ENCODE results near the gene RAB3C. TPM values are rescaled to one million over a fixed set of nuclear protein-coding genes. Genes with fewer than 3 reads are reported as not detected.
"Not testable (repeated sequence)": the region's sequence is repeated elsewhere in the genome, so short reads cannot be mapped to it uniquely, and the experiment has no call there.

The RAB3C gene
- total RNA-seq, 1 donor from 2014 or later = 0.47 TPM

GRCh38 chr5:58565033-58565432, 17.8 kb upstream of the RAB3C start:
- CTCF ChIA-PET = no interaction called here
- POLR2A ChIA-PET = interaction anchor here (0.6 kb wide), 1 partner anchor 25 kb away, joined by 3 read pairs; no protein-coding TSS in a partner anchor

DNA sequence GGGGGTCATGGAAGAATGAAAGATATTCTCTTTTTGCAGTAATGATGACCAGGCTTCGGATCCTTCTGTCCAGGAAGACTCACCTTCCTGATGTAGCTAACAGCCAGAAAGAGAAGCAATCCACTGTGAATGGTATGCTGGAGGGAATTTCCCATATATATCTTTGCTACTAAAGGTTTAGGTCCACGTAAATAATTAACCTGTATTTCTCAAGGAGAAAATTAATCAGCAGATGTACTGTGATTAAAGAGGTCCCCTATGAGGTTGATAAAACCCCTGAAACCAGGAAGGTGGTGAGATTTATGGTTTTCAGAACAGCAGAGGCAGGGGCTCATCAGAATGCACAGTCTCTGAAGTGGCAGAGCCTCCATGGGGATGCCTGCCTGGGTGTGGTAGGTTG, 11.4 kb upstream of the RAB3C start:
- TF ChIP-seq, protein P1, sequence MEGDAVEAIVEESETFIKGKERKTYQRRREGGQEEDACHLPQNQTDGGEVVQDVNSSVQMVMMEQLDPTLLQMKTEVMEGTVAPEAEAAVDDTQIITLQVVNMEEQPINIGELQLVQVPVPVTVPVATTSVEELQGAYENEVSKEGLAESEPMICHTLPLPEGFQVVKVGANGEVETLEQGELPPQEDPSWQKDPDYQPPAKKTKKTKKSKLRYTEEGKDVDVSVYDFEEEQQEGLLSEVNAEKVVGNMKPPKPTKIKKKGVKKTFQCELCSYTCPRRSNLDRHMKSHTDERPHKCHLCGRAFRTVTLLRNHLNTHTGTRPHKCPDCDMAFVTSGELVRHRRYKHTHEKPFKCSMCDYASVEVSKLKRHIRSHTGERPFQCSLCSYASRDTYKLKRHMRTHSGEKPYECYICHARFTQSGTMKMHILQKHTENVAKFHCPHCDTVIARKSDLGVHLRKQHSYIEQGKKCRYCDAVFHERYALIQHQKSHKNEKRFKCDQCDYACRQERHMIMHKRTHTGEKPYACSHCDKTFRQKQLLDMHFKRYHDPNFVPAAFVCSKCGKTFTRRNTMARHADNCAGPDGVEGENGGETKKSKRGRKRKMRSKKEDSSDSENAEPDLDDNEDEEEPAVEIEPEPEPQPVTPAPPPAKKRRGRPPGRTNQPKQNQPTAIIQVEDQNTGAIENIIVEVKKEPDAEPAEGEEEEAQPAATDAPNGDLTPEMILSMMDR (IDR thresholded peaks at IDR 0.05) = no peak
- Mint-ChIP-seq H3K36me3 (ENCODE audit: low read depth) (no peaks in the 10 kb centered on the region), H3K4me3 (no peak overlapping the region), H3K27me3 (no peaks in the 10 kb centered on the region), H3K27ac (no peak overlapping the region), H3K4me1 (peaks cover 6% of the 10 kb centered on the region), H3K9me3 (no peaks in the 10 kb centered on the region)
- ATAC-seq (ENCODE audit: low read depth) = no peak
- ChIA-PET CTCF (no interaction called here), POLR2A (no interaction called here)
- intact Hi-C loops (cut with micrococcal nuclease) = no loop called here
- DNase-seq = no peak

More at GRCh38 chr5:58565033-58565432, 17.8 kb upstream of the RAB3C start:
- DNase-seq (no peak), ATAC-seq (ENCODE audit: low read depth) (no peak)
- TF ChIP-seq, protein P1 (IDR thresholded peaks at IDR 0.05) = no peak
- Mint-ChIP-seq H3K36me3 (ENCODE audit: low read depth) (no peaks in the 10 kb centered on the region), H3K4me3 (no peak overlapping the region), H3K9me3 (no peaks in the 10 kb centered on the region), H3K4me1 (peaks cover 10% of the 10 kb centered on the region), H3K27ac (no peak overlapping the region), H3K27me3 (no peaks in the 10 kb centered on the region)
- intact Hi-C loops (cut with micrococcal nuclease) = no loop called here

DNA sequence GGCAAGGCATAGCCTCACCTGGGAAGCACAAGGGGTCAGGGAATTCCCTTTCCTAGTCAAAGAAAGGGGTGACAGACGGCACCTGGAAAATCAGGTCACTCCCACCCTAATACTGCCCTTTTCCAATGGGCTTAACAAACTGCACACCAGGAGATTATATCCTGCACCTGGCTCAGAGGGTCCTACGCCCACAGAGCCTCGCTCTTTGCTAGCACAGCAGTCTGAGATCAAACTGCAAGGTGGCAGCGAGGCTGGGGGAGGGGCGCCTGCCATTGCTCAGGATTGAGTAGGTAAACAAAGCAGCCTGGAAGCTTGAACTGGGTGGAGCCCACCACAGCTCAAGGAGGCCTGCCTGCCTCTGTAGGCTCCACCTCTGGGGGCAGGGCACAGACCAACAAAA, 9.9 kb upstream of the RAB3C start:
- H3K27ac Mint-ChIP-seq; intact Hi-C loops (cut with micrococcal nuclease); H3K27me3 Mint-ChIP-seq; DNase-seq; H3K4me1 Mint-ChIP-seq; H3K36me3 Mint-ChIP-seq (ENCODE audit: low read depth); ATAC-seq (ENCODE audit: low read depth); POLR2A ChIA-PET; H3K4me3 Mint-ChIP-seq; CTCF ChIA-PET; H3K9me3 Mint-ChIP-seq: not testable (repeated sequence)

DNA sequence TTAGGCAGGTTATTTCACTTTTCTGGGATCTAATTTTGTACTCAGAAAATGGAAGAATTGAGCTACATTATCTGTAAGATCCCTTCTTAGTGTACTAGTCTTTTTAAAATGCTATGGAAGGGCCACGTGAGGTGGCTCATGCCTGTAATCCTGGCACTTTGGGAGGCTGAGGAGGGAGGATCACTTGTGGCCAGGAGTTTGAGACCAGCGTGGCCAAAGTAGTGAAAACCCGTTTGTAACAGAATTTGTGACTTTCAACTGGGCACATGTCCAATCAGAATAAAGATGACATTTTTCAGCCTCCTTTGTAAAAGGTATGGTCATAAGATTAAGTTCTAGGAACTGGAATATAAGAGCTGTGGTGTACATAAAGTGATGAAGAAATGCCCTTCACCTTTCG, 3.1 kb upstream of the RAB3C start:
- intact Hi-C loops (cut with micrococcal nuclease) = loop anchor here (10.0 kb wide), 1 partner anchor 805 kb away; no protein-coding TSS in a partner anchor
- CTCF ChIA-PET = interaction anchor here (0.9 kb wide), 1 partner anchor 270 kb away, joined by 3 read pairs; no protein-coding TSS in a partner anchor
- POLR2A ChIA-PET = no interaction called here
- no peak overlapping the region for H3K27ac Mint-ChIP-seq
- no peak for DNase-seq
- no peak for ATAC-seq (ENCODE audit: low read depth)
- peaks cover 9% of the 10 kb centered on the region for H3K36me3 Mint-ChIP-seq (ENCODE audit: low read depth)
- peaks cover 25% of the 10 kb centered on the region for H3K4me1 Mint-ChIP-seq
- no peak overlapping the region for H3K4me3 Mint-ChIP-seq
- TF ChIP-seq, protein P1 (IDR thresholded peaks at IDR 0.05) = no peak
- H3K9me3 Mint-ChIP-seq = no peaks in the 10 kb centered on the region
- H3K27me3 Mint-ChIP-seq = peaks cover 34% of the 10 kb centered on the region

- DNase-seq = peak; percentile 19
- Mint-ChIP-seq H3K9me3 (no peaks in the 10 kb centered on the region), H3K4me1 (peaks cover 25% of the 10 kb centered on the region), H3K4me3 (peak overlapping the region; percentile 97), H3K36me3 (ENCODE audit: low read depth) (peaks cover 9% of the 10 kb centered on the region), H3K27ac (peak overlapping the region; percentile 18), H3K27me3 (peaks cover 35% of the 10 kb centered on the region)
- ATAC-seq (ENCODE audit: low read depth) = peak; percentile 11
- ChIA-PET POLR2A (interaction anchor here (0.9 to 1.4 kb wide), 4 partner anchors 74 to 123 kb away, joined by 4 to 5 read pairs (median 4); partner anchors contain the start of gene PLK2), CTCF (interaction anchor here (0.7 to 2.0 kb wide), 4 partner anchors 104 to 289 kb away, joined by 3 to 13 read pairs (median 4); no protein-coding TSS in a partner anchor)
- TF ChIP-seq, protein P1 (IDR thresholded peaks at IDR 0.05) = no peak
- intact Hi-C loops (cut with micrococcal nuclease) = loop anchor here (1.0 to 10.0 kb wide), 3 partner anchors 75 to 807 kb away; partner anchors contain the start of gene PLK2
Measured at GRCh38 chr5:58582019-58582802, 664 bp upstream of the RAB3C start.

Data from activated B cell treated with CpG ODN at 0.5 μM for 24 hours (primary cell).